ENCODE measurements around the gene ESM1.

- TF ChIP-seq, protein P1, sequence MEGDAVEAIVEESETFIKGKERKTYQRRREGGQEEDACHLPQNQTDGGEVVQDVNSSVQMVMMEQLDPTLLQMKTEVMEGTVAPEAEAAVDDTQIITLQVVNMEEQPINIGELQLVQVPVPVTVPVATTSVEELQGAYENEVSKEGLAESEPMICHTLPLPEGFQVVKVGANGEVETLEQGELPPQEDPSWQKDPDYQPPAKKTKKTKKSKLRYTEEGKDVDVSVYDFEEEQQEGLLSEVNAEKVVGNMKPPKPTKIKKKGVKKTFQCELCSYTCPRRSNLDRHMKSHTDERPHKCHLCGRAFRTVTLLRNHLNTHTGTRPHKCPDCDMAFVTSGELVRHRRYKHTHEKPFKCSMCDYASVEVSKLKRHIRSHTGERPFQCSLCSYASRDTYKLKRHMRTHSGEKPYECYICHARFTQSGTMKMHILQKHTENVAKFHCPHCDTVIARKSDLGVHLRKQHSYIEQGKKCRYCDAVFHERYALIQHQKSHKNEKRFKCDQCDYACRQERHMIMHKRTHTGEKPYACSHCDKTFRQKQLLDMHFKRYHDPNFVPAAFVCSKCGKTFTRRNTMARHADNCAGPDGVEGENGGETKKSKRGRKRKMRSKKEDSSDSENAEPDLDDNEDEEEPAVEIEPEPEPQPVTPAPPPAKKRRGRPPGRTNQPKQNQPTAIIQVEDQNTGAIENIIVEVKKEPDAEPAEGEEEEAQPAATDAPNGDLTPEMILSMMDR (IDR thresholded peaks at IDR 0.05): no peak
- no peak for TF ChIP-seq POLR2A (IDR thresholded peaks at IDR 0.05)
Measured at GRCh38 chr5:54988218-54988617, 2.8 kb upstream of the ESM1 start.
